KMS-11 (cell line): ENCODE measurements around the gene NPB.

Experiments used
- H2AFZ ChIP-seq: fragments of 200-600 bp; sonication (generic); 2 replicates; pipeline ENCODE4 v1.6.1; 2016; ENCODE audit warnings: antibody characterized with exemption, mixed run types, low read depth
- H3K27ac ChIP-seq: fragments of 200-600 bp; sonication (generic); 2 replicates; pipeline ENCODE4 v1.6.1; 2016; ENCODE audit warnings: mild to moderate bottlenecking, mixed run types
- H3K27me3 ChIP-seq: fragments of 200-600 bp; sonication (generic); 2 replicates; pipeline ENCODE4 v1.6.1; 2017; ENCODE audit warnings: mild to moderate bottlenecking, low read depth, mixed run types, moderate library complexity; ENCODE audit not compliant: insufficient read depth
- H3K36me3 ChIP-seq: fragments of 200-600 bp; sonication (generic); 2 replicates; pipeline ENCODE4 v1.6.1; 2017; ENCODE audit warnings: mild to moderate bottlenecking, mixed run types; ENCODE audit not compliant: insufficient read depth
- H3K4me1 ChIP-seq: fragments of 200-600 bp; sonication (generic); 2 replicates; pipeline ENCODE4 v1.6.1; 2016; ENCODE audit warnings: mild to moderate bottlenecking, low read depth, mixed run types; ENCODE audit not compliant: poor library complexity, severe bottlenecking
- H3K4me2 ChIP-seq: fragments of 200-600 bp; sonication (generic); 2 replicates; pipeline ENCODE4 v1.7.0; 2016; ENCODE audit warnings: mild to moderate bottlenecking, mixed run types
- H3K4me3 ChIP-seq: fragments of 200-600 bp; sonication (generic); IDR thresholded peaks from 2 replicates; pipeline ENCODE4 v1.6.1; 2017; ENCODE audit warnings: low read depth, low read length, mixed read lengths; ENCODE audit not compliant: insufficient read depth
- H3K79me2 ChIP-seq: fragments of 200-600 bp; sonication (generic); 2 replicates; pipeline ENCODE4 v1.6.1; 2016; ENCODE audit warnings: low read depth, mixed run types; ENCODE audit not compliant: insufficient read depth
- H3K9ac ChIP-seq: fragments of 200-600 bp; sonication (generic); 2 replicates; pipeline ENCODE4 v1.6.1; 2016; ENCODE audit warnings: mild to moderate bottlenecking, mixed run types
- H4K20me1 ChIP-seq: fragments of 200-600 bp; sonication (generic); 2 replicates; pipeline ENCODE4 v1.6.1; 2016; ENCODE audit warnings: mild to moderate bottlenecking, mixed run types; ENCODE audit not compliant: insufficient read depth
- CTCF ChIP-seq: fragments of 200-600 bp; sonication (generic); conservative IDR thresholded peaks from 2 replicates; pipeline ENCODE4 v1.6.1; 2017; ENCODE audit warnings: low read depth, mild to moderate bottlenecking, antibody characterized with exemption, low read length, moderate library complexity, mixed read lengths

The NPB gene

DNA sequence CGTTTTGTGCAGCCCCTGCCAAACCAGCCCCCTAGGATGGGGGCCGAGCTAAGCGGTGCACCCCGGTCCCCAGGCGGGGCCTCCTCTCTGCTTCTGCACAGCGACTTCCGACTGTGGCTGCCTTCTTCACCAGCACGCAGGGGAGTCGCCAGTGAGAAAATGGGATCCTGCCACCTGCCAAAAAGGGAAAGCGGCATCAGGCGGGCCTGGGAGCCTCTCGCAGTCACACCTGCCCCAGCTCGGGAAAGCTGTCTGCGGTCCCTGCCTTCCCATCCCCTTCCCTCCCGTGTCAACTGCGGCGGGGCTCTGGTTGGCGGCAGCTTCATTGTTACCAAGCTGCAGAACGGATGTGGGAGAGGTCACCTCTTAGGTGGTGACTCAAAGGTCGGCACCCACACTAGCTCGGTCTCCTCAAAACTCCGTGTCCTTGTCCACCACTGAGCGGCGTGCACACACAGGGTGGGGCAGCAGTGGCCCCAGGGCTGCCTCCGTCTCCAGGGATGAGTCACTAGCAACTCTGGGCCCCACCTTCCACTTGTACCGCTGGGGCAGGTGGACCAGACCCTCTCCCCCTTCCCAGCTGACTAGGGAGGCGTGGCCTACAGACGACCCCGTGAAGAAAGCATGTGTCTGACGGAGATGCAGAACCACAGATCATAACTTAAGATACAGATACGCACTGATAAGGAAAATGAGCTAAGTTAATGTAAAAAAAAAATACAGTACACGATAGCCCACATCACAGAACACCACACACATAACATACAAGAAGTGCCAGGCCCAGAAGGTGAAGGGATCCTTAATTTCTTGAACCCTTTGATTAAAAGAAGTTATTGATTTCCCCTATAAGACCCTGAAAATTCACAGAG lies 10.6 kb downstream of the NPB start:
- H3K36me3 ChIP-seq = peaks cover 24% of the 10 kb centered on the region; the same call in 1 of the 2 replicates
- peaks cover 26% of the 10 kb centered on the region for H3K79me2 ChIP-seq
- TF ChIP-seq CTCF = no peak
- no peak overlapping the region for H3K4me2 ChIP-seq
- H2AFZ ChIP-seq = no peak overlapping the region
- H4K20me1 ChIP-seq = 0 out of 2 replicates have a peak, but pooled peaks cover 5% of the 10 kb centered on the region
- peaks cover 29% of the 10 kb centered on the region for H3K4me1 ChIP-seq
- H3K27ac ChIP-seq = no peak overlapping the region
- no peak overlapping the region for H3K4me3 ChIP-seq
- H3K9ac ChIP-seq = no peak overlapping the region
- H3K27me3 ChIP-seq = no peaks in the 10 kb centered on the region

DNA sequence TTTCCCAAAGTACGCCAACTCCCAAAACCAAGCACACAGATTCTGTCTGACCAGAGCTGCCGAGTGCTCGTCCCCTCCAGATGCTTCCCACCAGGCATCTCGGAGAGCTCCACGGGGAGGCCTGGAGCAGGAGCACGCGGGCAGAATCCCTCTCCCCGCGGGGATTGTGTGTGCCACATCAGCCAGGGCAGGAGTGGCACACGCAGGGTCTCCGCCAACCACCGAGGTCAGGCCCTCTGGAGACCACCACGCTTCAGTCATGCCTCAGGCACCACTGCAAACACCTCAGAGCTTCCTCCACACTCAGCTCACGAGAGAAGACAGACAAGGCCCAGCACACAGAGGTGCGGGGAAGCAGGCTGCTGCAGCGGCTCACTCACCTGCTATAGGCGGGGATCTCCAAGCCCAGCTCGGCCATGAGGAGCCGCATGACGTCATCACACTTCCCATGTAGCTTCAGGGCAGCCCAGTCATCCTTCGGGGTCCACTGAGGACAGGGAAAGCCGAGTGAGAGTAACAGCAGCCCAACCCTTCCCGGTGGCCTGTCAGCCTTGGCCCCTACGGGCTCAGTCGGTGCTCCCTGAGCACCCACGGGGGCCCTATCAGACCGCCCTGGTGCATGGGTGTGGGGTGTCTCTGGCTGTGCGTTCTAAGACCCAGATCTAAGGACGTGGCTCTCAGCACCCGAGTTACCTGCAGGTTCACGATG lies 11.5 kb downstream of the NPB start:
- H3K4me3 ChIP-seq = no peak overlapping the region
- H2AFZ ChIP-seq = no peak overlapping the region
- H3K4me1 ChIP-seq = peaks cover 34% of the 10 kb centered on the region
- no peak overlapping the region for H3K27ac ChIP-seq
- 0 out of 2 replicates have a peak, but pooled peaks cover 5% of the 10 kb centered on the region for H4K20me1 ChIP-seq
- H3K9ac ChIP-seq = no peak overlapping the region
- peaks cover 24% of the 10 kb centered on the region; the same call in 1 of the 2 replicates for H3K36me3 ChIP-seq
- no peak for TF ChIP-seq CTCF
- H3K27me3 ChIP-seq = no peaks in the 10 kb centered on the region
- H3K4me2 ChIP-seq = no peak overlapping the region
- peaks cover 26% of the 10 kb centered on the region for H3K79me2 ChIP-seq

GRCh38 chr17:81914103-81914850 lies 12.2 kb downstream of the NPB start:
- H3K4me1 ChIP-seq = peaks cover 37% of the 10 kb centered on the region
- H3K36me3 ChIP-seq = peaks cover 24% of the 10 kb centered on the region; the same call in 1 of the 2 replicates
- 0 out of 2 replicates have a peak, but pooled peaks cover 5% of the 10 kb centered on the region for H4K20me1 ChIP-seq
- no peak overlapping the region for H3K9ac ChIP-seq
- no peak overlapping the region for H2AFZ ChIP-seq
- no peak for TF ChIP-seq CTCF
- peaks cover 30% of the 10 kb centered on the region for H3K79me2 ChIP-seq
- H3K4me2 ChIP-seq = no peak overlapping the region
- H3K27me3 ChIP-seq = no peaks in the 10 kb centered on the region
- H3K4me3 ChIP-seq = no peak overlapping the region
- no peak overlapping the region for H3K27ac ChIP-seq

DNA sequence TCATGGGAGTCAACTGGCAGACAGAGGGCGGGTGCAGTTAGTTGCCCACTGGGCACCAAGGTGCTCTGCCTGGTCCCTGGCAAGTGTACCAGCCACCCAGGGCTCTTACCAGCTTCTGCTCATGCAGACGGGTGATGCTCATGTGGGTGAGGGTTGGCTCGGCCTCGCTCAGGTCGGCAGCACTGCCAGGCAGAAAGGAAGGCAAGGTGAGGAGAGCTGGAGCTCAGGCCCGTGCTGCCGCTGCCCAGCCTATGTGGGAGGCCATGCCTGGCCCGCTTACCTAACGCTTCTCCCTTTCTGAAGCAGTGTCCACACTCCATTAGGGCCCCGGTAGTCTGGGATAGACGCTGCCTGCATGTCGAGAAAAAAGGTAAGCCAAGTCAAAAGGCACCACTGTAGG lies 13.3 kb downstream of the NPB start:
- Histone ChIP-seq H4K20me1 (0 out of 2 replicates have a peak, but pooled peaks cover 5% of the 10 kb centered on the region), H3K4me1 (peaks cover 31% of the 10 kb centered on the region), H3K4me2 (no peak overlapping the region), H3K9ac (no peak overlapping the region), H3K36me3 (peaks cover 24% of the 10 kb centered on the region; the same call in 1 of the 2 replicates), H3K27ac (no peak overlapping the region), H3K4me3 (no peak overlapping the region), H3K79me2 (peaks cover 40% of the 10 kb centered on the region), H2AFZ (no peak overlapping the region), H3K27me3 (no peaks in the 10 kb centered on the region)
- TF ChIP-seq CTCF = no peak
